Thyroid gland (tissue), 4 donors: ENCODE measurements around the gene GTF3C2.

Experiments used
- CTCF ChIP-seq, 6 experiments: fragments of 200-600 bp in 3 of 6; fragments of 450-650 bp in 3 of 6; sonication (generic) in 3 of 6; IDR thresholded peaks; one replicate each; pipeline ENCODE4 v1.5.1; 2016 to 2019; ENCODE audit warnings: antibody characterized with exemption in 6 of 6, mild to moderate bottlenecking in 2 of 6, inconsistent platforms in 1 of 6, moderate library complexity in 1 of 6
- POLR2A ChIP-seq, 2 donors: fragments of 450-650 bp; IDR thresholded peaks; one replicate each; pipeline ENCODE4 v1.6.1; 2017; ENCODE audit warnings: antibody characterized with exemption in 2 of 2, mild to moderate bottlenecking in 2 of 2, moderate library complexity in 1 of 2

DNA sequence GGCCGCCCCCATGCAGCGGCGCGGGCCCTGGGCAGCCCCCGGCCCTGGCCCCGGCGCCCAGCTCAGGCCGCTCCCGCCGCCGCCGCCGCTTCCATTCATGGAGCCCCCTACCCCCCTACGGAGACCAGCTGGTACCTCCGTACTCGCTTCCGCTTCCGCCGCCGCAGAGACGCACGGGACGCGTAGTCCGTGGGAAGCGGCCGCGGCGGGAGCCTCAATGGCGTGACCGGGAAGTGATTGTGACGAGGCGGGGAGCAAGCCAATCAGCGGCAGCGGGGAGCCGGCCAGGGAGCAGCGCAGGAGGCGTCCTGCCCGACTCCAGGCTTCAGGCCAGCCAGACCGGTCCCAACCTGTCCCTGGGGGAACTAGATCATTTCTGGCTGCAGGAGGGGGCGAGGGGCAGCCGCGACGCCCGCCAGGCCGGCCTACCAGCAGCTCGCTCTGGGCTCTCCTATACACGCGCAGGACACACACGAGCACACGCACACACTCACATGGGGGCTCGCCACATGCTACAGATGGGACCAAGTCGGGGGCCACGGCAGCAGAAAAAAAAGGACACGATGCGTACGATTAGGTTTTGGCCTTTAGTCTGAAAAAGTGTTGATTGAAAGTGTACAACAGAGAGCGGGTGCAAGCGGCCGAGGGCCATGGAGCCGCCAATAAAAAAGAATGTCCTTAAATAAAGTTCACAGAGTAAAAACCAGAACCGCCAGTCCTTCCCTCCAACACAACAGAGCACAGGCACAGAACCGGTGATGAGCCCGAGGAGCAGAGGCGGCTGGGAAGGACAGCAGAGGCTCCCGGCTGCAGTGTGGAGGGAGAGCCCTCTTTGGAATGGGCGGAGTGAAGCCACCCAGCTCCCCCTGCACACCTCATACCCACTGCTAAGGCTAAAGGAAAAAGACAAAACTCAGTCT is 24.3 kb upstream of the GTF3C2 start, which contains the start of gene ZNF513:
- TF ChIP-seq CTCF (IDR thresholded peaks at IDR 0.05): no peak
- TF ChIP-seq POLR2A (IDR thresholded peaks at IDR 0.05): peak in 1 of 2 donors; percentile 62
